Endothelial cell of umbilical vein (primary cell): ENCODE measurements around the gene MVK. TPM values are rescaled to one million over a fixed set of nuclear protein-coding genes. Genes with fewer than 3 reads are reported as not detected.

Experiments used
- BruUV-seq: library from RNA; stranded (reverse); fragments of 400-500 nt; replicated peaks from 2 replicates; lab custom pipeline; 2021; lab: Mats Ljungman, UMichigan
- CTCF ChIA-PET: fragments of 300-600, 350-600 bp; sonication (Branson Sonifier 250); formaldehyde crosslinking; loops from one replicate; lab custom pipeline; 2021; ENCODE audit warnings: antibody characterized with exemption, inconsistent platforms; lab: Charles Lee
- POLR2A ChIA-PET: fragments of 300-600, 350-600 bp; sonication (Branson Sonifier 250); formaldehyde crosslinking; loops from one replicate; lab custom pipeline; 2021; ENCODE audit warnings: antibody characterized with exemption, inconsistent platforms; lab: Charles Lee
- DNase-seq: peaks from one replicate; pipeline ENCODE4 v3.0.0-alpha.2; 2011; ENCODE audit warnings: low read depth, low spot score
- FAIRE-seq: peaks from 2 replicates; lab custom pipeline; 2011; peaks lifted over from hg19 to GRCh38; lab: Jason Lieb, UNC
- H2AFZ ChIP-seq: 2 replicates; pipeline ENCODE4 v1.6.0; 2012; ENCODE audit warnings: low read depth, low read length, control low read depth, inconsistent platforms
- H3K27ac ChIP-seq: 2 replicates; pipeline ENCODE4 v1.5.1; 2011; ENCODE audit warnings: low read depth, mild to moderate bottlenecking, control low read depth, low read length, moderate library complexity; ENCODE audit not compliant: insufficient read depth
- H3K27me3 ChIP-seq, 2 experiments: 2 replicates each; pipeline versions ENCODE4 v1.6.0 to v1.6.1; 2011; ENCODE audit warnings: low read length in 2 of 2, mixed read lengths in 1 of 2; ENCODE audit not compliant: control insufficient read depth in 2 of 2, insufficient read depth in 2 of 2
- H3K36me3 ChIP-seq, 2 experiments: 2 replicates in 1 of 2; 3 replicates in 1 of 2; pipeline ENCODE4 v1.5.1; 2011; ENCODE audit warnings: low read length in 2 of 2, mild to moderate bottlenecking in 1 of 2, moderate library complexity in 1 of 2; ENCODE audit not compliant: control insufficient read depth in 2 of 2, insufficient read depth in 2 of 2; ENCODE audit errors: extremely low read depth in 1 of 2
- H3K4me1 ChIP-seq: 3 replicates; pipeline ENCODE4 v1.5.1; 2011; ENCODE audit warnings: mild to moderate bottlenecking, low read length; ENCODE audit not compliant: control insufficient read depth, insufficient read depth; ENCODE audit errors: extremely low read depth
- H3K4me2 ChIP-seq: 2 replicates; pipeline ENCODE4 v1.6.1; 2011; ENCODE audit warnings: low read length, control low read depth, mixed read lengths; ENCODE audit not compliant: insufficient read depth
- H3K4me3 ChIP-seq, 3 experiments: fragments of 200-600 bp in 1 of 3; sonication (generic), shearing (Covaris generic) in 1 of 3; replicated peaks in 1 of 3; 2 replicates each; pipeline ENCODE4 v1.5.1; 2011 to 2016; ENCODE audit warnings: control low read depth in 3 of 3, low read length in 3 of 3, mild to moderate bottlenecking in 2 of 3, inconsistent platforms in 1 of 3, low read depth in 1 of 3, moderate library complexity in 1 of 3; ENCODE audit not compliant: insufficient read depth in 1 of 3
- H3K79me2 ChIP-seq: 2 replicates; pipeline ENCODE4 v1.6.0; 2012; ENCODE audit warnings: low read length, inconsistent platforms; ENCODE audit not compliant: control insufficient read depth, insufficient read depth
- H3K9ac ChIP-seq: replicated peaks from 2 replicates; pipeline ENCODE3; 2011; ENCODE audit warnings: low read length, control low read depth; ENCODE audit not compliant: insufficient read depth; ENCODE audit errors: extremely low read depth
- H3K9me1 ChIP-seq: replicated peaks from 3 replicates; pipeline ENCODE4 v1.6.0; 2011; ENCODE audit warnings: mild to moderate bottlenecking, low read length; ENCODE audit not compliant: control insufficient read depth, insufficient read depth; ENCODE audit errors: extremely low read depth
- H3K9me3 ChIP-seq: replicated peaks from 2 replicates; pipeline ENCODE4 v1.5.1; 2012; ENCODE audit warnings: low read length, inconsistent platforms; ENCODE audit not compliant: control insufficient read depth, insufficient read depth
- H4K20me1 ChIP-seq: replicated peaks from 2 replicates; pipeline ENCODE3; 2011; ENCODE audit warnings: mild to moderate bottlenecking, low read length; ENCODE audit not compliant: control insufficient read depth, insufficient read depth; ENCODE audit errors: extremely low read depth
- EZH2 ChIP-seq: IDR thresholded peaks from 2 replicates; pipeline ENCODE4 v1.6.1; 2012; ENCODE audit warnings: borderline replicate concordance, low read depth, mild to moderate bottlenecking, moderate library complexity, low read length, inconsistent platforms; ENCODE audit not compliant: severe bottlenecking
- FOS ChIP-seq: IDR thresholded peaks from 2 replicates; pipeline ENCODE4 v1.6.1; 2011; ENCODE audit warnings: mild to moderate bottlenecking, low read length, moderate library complexity, borderline replicate concordance; ENCODE audit not compliant: insufficient read depth
- GATA2 ChIP-seq: IDR thresholded peaks from 2 replicates; pipeline ENCODE4 v1.7.0; 2011; ENCODE audit warnings: low read depth, mild to moderate bottlenecking, moderate library complexity, mixed read lengths, low read length; ENCODE audit not compliant: insufficient read length, insufficient read depth
- JUN ChIP-seq: IDR thresholded peaks from 2 replicates; pipeline ENCODE4 v1.6.1; 2011; ENCODE audit warnings: borderline replicate concordance, low read depth; ENCODE audit not compliant: insufficient read length, insufficient read depth
- MAX ChIP-seq: IDR thresholded peaks from 2 replicates; pipeline ENCODE4 v1.6.1; 2011; ENCODE audit not compliant: insufficient read depth, insufficient read length
- MYC ChIP-seq: IDR thresholded peaks from one replicate; pipeline ENCODE4 v1.6.1; 2011; ENCODE audit warnings: mild to moderate bottlenecking, low read depth, low read length
- POLR2A ChIP-seq: IDR thresholded peaks from 2 replicates; pipeline ENCODE4 v1.6.1; 2012; ENCODE audit warnings: low read depth, mild to moderate bottlenecking, control low read depth, low read length
- POLR2AphosphoS5 ChIP-seq: IDR thresholded peaks from 2 replicates; pipeline ENCODE4 v1.6.1; 2012; ENCODE audit warnings: low read depth, mild to moderate bottlenecking, control low read depth, low read length, moderate library complexity; ENCODE audit not compliant: insufficient read depth
- dilution Hi-C: fragments of 300-500 bp; cut with MboI; formaldehyde crosslinking; loops from one replicate; pipeline ENCODE4 v1.15.0; 2019; ENCODE audit warnings: low sequenced_read_pairs; ENCODE audit not compliant: extremely low pct_ligation_motif_present
- intact Hi-C: fragments of 100-400 bp; cut with micrococcal nuclease; formaldehyde crosslinking; loops from one replicate; pipeline ENCODE4 v1.10.0; 2022
- polyA plus RNA-seq, 4 experiments: library from polyadenylated mRNA; depleted of rRNA in 3 of 4; stranded (reverse) in 3 of 4; unstranded in 1 of 4; fragments of >200 nt; gene quantifications; 2 replicates each; pipeline versions ENCODE4 v1.2.1 to v1.2.3, GENCODE V29; 2011 to 2012; ENCODE audit warnings: missing spikeins in 1 of 4
- total RNA-seq: library from RNA; stranded (reverse); gene quantifications from 2 replicates; pipeline ENCODE4 v1.2.3, GENCODE V29; 2021
- TF ChIP-seq, protein P1 (sequence below), 2 donors: IDR thresholded peaks; 1 replicate in 1 of 2; 2 replicates in 1 of 2; pipeline ENCODE4 v1.5.1; 2011; ENCODE audit warnings: low read length in 2 of 2, mild to moderate bottlenecking in 2 of 2, moderate library complexity in 2 of 2, control low read depth in 1 of 2, inconsistent platforms in 1 of 2, low read depth in 1 of 2; ENCODE audit not compliant: insufficient read depth in 1 of 2; ENCODE audit errors: extremely low read depth in 1 of 2

MVK gene
- total and polyA plus RNA-seq, 2 donors (not counting 3 experiments of a cell fraction or from before 2014, with no cell fraction given), result 32.6 to 42.6 TPM

GRCh38 chr12:109580684-109581333, 7.2 kb downstream of the MVK start:
- DNase-seq, result no peak
- intact Hi-C loops (no loop called here), dilution Hi-C loops (no loop called here)
- H3K9me3 ChIP-seq, result no peaks in the 10 kb centered on the region
- no peaks in the 10 kb centered on the region for H3K4me1 ChIP-seq
- BruUV-seq, result no TSS peak
- no peak for FAIRE-seq
- ChIA-PET CTCF (interaction anchor here (1.3 to 1.8 kb wide), 2 partner anchors 17 to 62 kb away, joined by 3 to 7 read pairs; no protein-coding TSS in a partner anchor), POLR2A (no interaction called here)
- TF ChIP-seq FOS (no peak), MAX (no peak), POLR2AphosphoS5 (no peak), EZH2 (no peak), GATA2 (no peak), MYC (no peak), POLR2A (no peak), JUN (no peak)
- TF ChIP-seq, protein P1, sequence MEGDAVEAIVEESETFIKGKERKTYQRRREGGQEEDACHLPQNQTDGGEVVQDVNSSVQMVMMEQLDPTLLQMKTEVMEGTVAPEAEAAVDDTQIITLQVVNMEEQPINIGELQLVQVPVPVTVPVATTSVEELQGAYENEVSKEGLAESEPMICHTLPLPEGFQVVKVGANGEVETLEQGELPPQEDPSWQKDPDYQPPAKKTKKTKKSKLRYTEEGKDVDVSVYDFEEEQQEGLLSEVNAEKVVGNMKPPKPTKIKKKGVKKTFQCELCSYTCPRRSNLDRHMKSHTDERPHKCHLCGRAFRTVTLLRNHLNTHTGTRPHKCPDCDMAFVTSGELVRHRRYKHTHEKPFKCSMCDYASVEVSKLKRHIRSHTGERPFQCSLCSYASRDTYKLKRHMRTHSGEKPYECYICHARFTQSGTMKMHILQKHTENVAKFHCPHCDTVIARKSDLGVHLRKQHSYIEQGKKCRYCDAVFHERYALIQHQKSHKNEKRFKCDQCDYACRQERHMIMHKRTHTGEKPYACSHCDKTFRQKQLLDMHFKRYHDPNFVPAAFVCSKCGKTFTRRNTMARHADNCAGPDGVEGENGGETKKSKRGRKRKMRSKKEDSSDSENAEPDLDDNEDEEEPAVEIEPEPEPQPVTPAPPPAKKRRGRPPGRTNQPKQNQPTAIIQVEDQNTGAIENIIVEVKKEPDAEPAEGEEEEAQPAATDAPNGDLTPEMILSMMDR (IDR thresholded peaks at IDR 0.05; ENCODE audit: extremely low read depth in 1 of 2, insufficient read depth in 1 of 2, low read depth in 1 of 2, low read length in 2 of 2), result no peak
- H2AFZ ChIP-seq, result no peak overlapping the region
- H3K9ac ChIP-seq, result no peak overlapping the region
- no peak overlapping the region for H3K27ac ChIP-seq
- no peaks in the 10 kb centered on the region for H3K79me2 ChIP-seq
- peaks cover 6 to 43% of the 10 kb centered on the region in 2 experiments for H3K36me3 ChIP-seq
- H4K20me1 ChIP-seq, result no peaks in the 10 kb centered on the region
- H3K27me3 ChIP-seq, result no peaks in the 10 kb centered on the region
- H3K4me3 ChIP-seq, result no peak overlapping the region
- H3K4me2 ChIP-seq, result no peak overlapping the region
- H3K9me1 ChIP-seq, result no peaks in the 10 kb centered on the region
